Mammary epithelial cell (primary cell): Measurements from ENCODE around the gene NOL3.

Experiments used
- CTCF ChIP-seq, 2 donors: IDR thresholded peaks in 1 of 2; conservative IDR thresholded peaks in 1 of 2; 2 replicates each; pipeline ENCODE4 v1.5.1; 2011 to 2012; ENCODE audit warnings: inconsistent platforms in 2 of 2, low read length in 2 of 2, mild to moderate bottlenecking in 2 of 2, control low read depth in 1 of 2, low read depth in 1 of 2; ENCODE audit not compliant: insufficient read depth in 1 of 2; ENCODE audit errors: extremely low read depth in 1 of 2
- EZH2 ChIP-seq: IDR thresholded peaks from 2 replicates; pipeline ENCODE4 v1.6.1; 2012; ENCODE audit warnings: low read length, inconsistent platforms, borderline replicate concordance

- TF ChIP-seq CTCF (conservative IDR thresholded peaks at IDR 0.05 in 1 of 2, IDR thresholded peaks at IDR 0.05 in 1 of 2; ENCODE audit: extremely low read depth in 1 of 2, insufficient read depth in 1 of 2, low read depth in 1 of 2, low read length in 2 of 2) (no peak), EZH2 (no peak)
Observed at GRCh38 chr16:67141391-67141790, 28.9 kb upstream of the NOL3 start.
